Central memory CD8-positive, alpha-beta T cell (primary cell): ENCODE results near the gene CACNG3.
"Not testable (repeated sequence)": the region's sequence is repeated elsewhere in the genome, so short reads cannot be mapped to it uniquely, and the experiment has no call there.

Experiments used
- ATAC-seq: fragments of 150-1000 bp; cut with Tn5 transposase; replicated peaks from 2 replicates; pipeline ENCODE4 v1.10.0; 2022; ENCODE audit warnings: mild to moderate bottlenecking, moderate FRiP score, moderate number of reproducible peaks; ENCODE audit not compliant: poor library complexity, severe bottlenecking; ENCODE audit errors: extremely low read depth
- DNase-seq, 2 donors: peaks; one replicate each; pipeline ENCODE4 v3.0.0; 2021; ENCODE audit warnings: low spot score in 2 of 2
- H3K27ac Mint-ChIP-seq: one replicate; pipeline ENCODE4 v1.8.0; 2022; ENCODE audit warnings: low read depth, mild to moderate bottlenecking, moderate library complexity, mixed read lengths
- H3K27me3 Mint-ChIP-seq: one replicate; pipeline ENCODE4 v1.8.0; 2022; ENCODE audit warnings: mixed read lengths
- H3K36me3 Mint-ChIP-seq: one replicate; pipeline ENCODE4 v1.8.0; 2022; ENCODE audit warnings: mild to moderate bottlenecking, moderate library complexity, mixed read lengths; ENCODE audit not compliant: insufficient read depth
- H3K4me1 Mint-ChIP-seq: one replicate; pipeline ENCODE4 v1.8.0; 2022; ENCODE audit warnings: mixed read lengths
- H3K4me3 Mint-ChIP-seq: one replicate; pipeline ENCODE4 v1.8.0; 2022; ENCODE audit warnings: mild to moderate bottlenecking, moderate library complexity, mixed read lengths
- H3K9me3 Mint-ChIP-seq: one replicate; pipeline ENCODE4 v1.8.0; 2022; ENCODE audit warnings: mixed read lengths

CACNG3 gene

DNA sequence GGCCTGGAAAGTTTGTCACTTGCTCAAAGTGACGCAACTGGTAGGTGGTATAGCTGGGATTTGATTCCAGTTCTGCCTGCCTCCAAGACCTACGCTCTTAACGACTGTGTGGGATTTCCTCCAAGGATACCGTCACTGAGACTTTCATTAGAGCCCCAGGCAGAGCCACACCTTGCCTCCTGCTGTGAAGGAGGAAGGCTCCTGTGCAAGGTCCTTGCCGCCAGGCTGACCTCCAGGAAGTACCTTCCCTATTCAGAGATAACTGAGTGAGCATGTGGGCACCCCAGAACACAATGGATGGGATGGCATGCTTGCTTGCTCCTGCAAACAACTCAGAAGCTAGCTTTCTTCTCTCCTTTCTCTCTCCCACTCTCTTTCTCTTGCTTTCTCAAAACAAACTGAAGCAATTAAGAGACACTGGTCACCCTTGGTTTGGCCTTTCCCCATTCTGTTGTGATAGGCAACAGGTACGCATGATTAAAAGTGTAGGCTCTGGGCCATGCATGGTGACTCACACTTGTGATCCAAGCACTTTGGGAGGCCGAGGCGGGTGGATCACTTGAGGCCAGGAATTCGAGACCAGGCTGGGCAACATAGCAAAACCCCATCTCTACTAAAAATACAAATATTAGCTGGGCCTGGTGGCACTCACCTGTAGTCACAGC lies 30.7 kb downstream of the CACNG3 start:
- no peak for DNase-seq

DNA sequence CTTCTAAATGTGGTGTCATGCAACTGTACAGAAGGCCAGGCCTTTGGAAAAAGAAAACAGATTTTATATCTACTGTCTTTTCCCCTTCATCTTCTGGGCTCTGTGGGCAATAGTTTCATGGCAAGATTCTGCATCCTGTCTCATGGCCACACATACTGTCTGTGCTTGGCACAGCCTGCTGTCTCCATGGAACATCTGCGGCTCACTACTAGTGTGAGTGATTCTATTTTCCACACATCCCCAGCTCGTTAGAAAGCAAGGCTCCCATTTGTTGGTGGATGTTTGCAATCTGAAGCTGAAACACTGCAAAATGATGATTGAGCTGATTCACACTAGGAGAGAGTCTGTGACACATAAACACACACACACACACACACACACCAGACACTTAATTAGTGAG lies 32.4 kb downstream of the CACNG3 start:
- no peak for DNase-seq
- H3K27ac Mint-ChIP-seq, result no peak overlapping the region
- ATAC-seq, result no peak
- no peaks in the 10 kb centered on the region for H3K36me3 Mint-ChIP-seq
- H3K27me3 Mint-ChIP-seq, result peaks cover 51% of the 10 kb centered on the region
- no peaks in the 10 kb centered on the region for H3K9me3 Mint-ChIP-seq
- no peaks in the 10 kb centered on the region for H3K4me1 Mint-ChIP-seq
- H3K4me3 Mint-ChIP-seq, result no peak overlapping the region

More for the DNA sequence above, 30.7 kb downstream of the CACNG3 start:
- Mint-ChIP-seq H3K9me3 (no peaks in the 10 kb centered on the region), H3K4me1 (no peaks in the 10 kb centered on the region), H3K4me3 (no peak overlapping the region), H3K36me3 (no peaks in the 10 kb centered on the region), H3K27me3 (peaks cover 47% of the 10 kb centered on the region), H3K27ac (no peak overlapping the region)
- ATAC-seq, result no peak

DNA sequence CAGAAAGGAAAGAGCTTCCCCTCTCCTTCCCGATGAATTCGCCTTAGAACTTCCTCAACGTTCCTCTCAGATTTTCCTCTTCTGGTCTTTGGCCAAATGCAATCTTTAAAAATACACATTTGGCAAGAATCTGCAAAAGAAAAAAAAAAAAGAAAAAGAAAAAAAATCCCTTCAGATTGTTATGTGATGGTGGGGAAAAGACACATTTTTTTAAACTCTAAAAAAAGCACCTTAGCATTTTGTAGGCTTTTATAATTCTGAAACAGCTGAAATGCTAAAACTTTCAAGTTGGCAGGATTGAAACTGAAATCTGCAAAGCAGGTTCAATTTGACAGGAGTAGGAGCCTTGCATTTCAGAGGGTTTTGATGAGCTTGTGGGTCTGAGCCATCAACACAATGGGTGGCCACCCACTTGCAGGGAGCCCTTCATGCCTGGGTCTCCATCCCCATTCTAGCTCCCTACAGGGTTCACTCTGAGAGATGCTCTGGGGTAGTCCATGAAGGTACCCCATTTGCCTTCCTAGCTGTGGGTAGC lies 33.1 kb downstream of the CACNG3 start:
- Mint-ChIP-seq H3K27me3 (peaks cover 52% of the 10 kb centered on the region), H3K36me3 (no peaks in the 10 kb centered on the region), H3K27ac (no peak overlapping the region), H3K9me3 (no peaks in the 10 kb centered on the region), H3K4me3 (no peak overlapping the region), H3K4me1 (no peaks in the 10 kb centered on the region)
- ATAC-seq (no peak), DNase-seq (no peak)

DNA sequence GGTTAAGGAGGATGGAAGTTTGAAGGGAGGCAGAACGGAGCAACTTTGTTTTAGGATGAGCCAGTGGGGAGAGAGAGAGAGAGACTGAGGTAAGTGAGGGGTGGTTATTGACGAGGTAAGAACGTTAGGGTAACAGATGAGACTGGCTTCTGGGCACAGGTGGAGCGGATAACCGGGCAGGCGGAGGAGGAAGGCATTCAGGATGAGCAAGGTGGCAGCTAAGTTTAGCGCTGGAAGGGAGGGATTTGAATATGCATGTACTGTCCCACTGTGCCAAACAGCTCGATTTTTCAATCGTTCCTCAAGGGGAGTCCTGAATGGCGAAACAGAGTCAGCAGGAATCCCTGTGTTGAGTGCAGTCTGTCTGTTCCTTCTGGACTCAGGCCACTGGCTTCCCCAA lies 35.8 kb downstream of the CACNG3 start:
- H3K36me3 Mint-ChIP-seq, result no peaks in the 10 kb centered on the region
- no peak overlapping the region for H3K27ac Mint-ChIP-seq
- H3K9me3 Mint-ChIP-seq, result no peaks in the 10 kb centered on the region
- H3K4me3 Mint-ChIP-seq, result no peak overlapping the region
- ATAC-seq, result no peak
- no peaks in the 10 kb centered on the region for H3K4me1 Mint-ChIP-seq
- DNase-seq, result no peak
- peaks cover 50% of the 10 kb centered on the region for H3K27me3 Mint-ChIP-seq

DNA sequence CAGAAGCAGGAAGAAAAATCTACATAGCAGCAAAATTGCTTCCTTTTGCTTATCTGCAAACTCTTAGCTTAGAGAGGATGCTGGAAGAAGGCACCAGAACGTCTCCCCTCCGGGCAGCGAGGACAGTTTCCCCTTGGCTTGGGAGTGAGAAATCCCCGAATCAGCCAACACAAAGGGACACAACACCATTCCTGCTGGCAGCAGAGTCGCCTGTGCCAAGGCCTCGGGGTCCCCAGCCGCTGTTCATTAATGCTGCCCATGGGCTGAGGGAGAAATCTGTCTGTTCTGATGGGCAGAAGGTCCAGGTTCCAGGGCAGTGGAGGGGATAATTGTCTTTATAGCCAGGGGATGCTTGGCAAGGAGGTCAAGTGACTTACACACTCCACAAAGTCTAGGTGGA lies 38.0 kb downstream of the CACNG3 start:
- no peaks in the 10 kb centered on the region for H3K4me1 Mint-ChIP-seq
- no peaks in the 10 kb centered on the region for H3K9me3 Mint-ChIP-seq
- peaks cover 66% of the 10 kb centered on the region for H3K27me3 Mint-ChIP-seq
- no peak overlapping the region for H3K4me3 Mint-ChIP-seq
- no peak overlapping the region for H3K27ac Mint-ChIP-seq
- no peak for ATAC-seq
- no peak for DNase-seq
- no peaks in the 10 kb centered on the region for H3K36me3 Mint-ChIP-seq

DNA sequence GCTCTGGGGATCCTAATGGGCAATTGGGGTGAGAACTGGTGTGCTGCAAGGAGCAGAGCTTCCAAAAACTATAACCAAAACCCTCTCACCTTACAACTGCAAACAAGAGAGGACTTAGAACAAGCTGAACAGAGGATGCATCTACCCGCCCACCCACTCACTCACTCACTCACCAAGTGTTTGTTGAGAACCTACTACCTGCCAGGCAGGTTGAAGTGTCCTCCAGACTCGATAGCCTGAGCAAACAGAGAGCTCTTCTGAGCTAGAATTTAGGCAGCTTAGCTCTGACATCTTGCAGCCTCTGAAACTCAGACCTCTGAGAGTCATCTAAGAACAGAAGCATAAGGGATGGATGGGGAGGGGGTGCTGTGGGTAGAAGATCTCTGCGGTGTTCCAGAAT lies 41.2 kb downstream of the CACNG3 start:
- Mint-ChIP-seq H3K36me3 (no peaks in the 10 kb centered on the region), H3K27me3 (peaks cover 63% of the 10 kb centered on the region), H3K4me1 (no peaks in the 10 kb centered on the region), H3K9me3 (no peaks in the 10 kb centered on the region), H3K4me3 (no peak overlapping the region), H3K27ac (no peak overlapping the region)
- DNase-seq, result no peak
- ATAC-seq, result no peak

DNA sequence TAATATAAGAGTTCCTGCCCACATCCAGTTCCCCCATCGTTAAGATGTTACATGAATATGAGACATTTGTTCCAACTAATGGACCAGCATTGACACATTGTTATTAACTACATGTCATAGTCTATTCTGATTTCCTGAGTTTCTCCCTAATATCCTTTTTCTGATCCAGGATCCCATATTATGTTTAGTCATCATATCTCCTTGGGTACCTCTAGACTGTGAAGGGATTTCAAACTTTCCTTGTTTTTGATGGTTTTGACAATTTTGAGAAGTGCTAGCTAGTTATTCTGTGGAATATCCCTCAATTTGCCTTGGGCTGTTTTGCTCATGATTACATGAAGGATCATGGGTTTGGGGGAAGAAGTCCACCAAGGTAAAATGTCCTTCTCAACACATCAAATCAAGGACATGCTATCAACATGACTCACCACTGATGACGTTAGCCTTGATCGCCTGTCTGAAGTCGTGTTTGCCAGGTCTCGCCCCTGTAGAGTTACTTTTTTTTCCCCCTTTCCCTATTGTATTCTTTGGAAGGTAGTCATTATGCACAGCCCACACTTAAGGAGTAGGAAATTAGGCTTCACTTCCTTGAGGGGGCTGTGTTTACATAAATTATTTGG lies 42.5 kb downstream of the CACNG3 start:
- DNase-seq, result no peak
- Mint-ChIP-seq H3K27me3 (peaks cover 62% of the 10 kb centered on the region), H3K36me3 (no peaks in the 10 kb centered on the region), H3K27ac (no peak overlapping the region), H3K9me3 (no peaks in the 10 kb centered on the region), H3K4me1 (no peaks in the 10 kb centered on the region), H3K4me3 (no peak overlapping the region)
- no peak for ATAC-seq

DNA sequence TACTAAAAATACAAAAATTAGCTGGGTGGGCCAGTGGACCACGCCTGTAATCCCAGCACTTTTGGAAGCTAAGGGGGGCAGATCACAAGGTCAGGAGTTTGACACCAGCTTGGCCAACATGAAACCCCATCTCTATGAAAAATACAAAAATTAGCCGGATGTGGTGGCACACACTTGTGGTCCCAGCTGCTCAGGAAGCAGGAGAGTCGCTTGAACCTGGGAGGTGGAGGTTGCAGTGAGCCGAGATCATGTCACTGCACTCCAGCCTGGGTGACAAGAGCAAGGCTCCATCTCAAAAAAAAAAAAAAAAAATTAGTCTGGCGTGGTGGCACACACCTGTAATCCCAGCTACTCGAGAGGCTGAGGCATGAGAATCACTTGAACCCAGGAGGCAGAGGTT lies 44.6 kb downstream of the CACNG3 start:
- H3K9me3 Mint-ChIP-seq, H3K4me3 Mint-ChIP-seq: not testable (repeated sequence)

DNA sequence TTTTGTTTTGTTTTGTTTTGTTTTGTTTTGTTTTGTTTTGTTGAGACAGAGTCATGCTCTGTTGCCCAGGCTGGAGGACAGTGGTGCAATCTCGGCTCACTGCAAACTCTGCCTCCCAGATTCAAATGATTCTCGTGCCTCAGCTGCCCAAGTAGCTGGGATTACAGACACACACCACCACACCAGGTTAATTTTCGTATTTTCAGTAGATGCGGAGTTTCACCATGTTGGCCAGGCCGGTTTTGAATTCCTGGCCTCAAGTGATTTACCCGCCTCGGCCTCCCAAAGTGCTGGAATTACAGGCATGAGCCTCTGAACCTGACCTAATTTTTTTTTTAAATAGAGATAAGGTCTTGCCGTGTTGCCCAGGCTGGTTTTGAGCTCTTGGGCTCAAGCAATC lies 46.5 kb downstream of the CACNG3 start:
- no peak for DNase-seq
- Mint-ChIP-seq H3K4me1 (no peaks in the 10 kb centered on the region), H3K27ac (no peak overlapping the region)

More for the DNA sequence above, 44.6 kb downstream of the CACNG3 start:
- not testable (repeated sequence) for H3K27ac Mint-ChIP-seq, H3K36me3 Mint-ChIP-seq, DNase-seq, H3K4me1 Mint-ChIP-seq, ATAC-seq
- peaks cover 44% of the 10 kb centered on the region for H3K27me3 Mint-ChIP-seq

DNA sequence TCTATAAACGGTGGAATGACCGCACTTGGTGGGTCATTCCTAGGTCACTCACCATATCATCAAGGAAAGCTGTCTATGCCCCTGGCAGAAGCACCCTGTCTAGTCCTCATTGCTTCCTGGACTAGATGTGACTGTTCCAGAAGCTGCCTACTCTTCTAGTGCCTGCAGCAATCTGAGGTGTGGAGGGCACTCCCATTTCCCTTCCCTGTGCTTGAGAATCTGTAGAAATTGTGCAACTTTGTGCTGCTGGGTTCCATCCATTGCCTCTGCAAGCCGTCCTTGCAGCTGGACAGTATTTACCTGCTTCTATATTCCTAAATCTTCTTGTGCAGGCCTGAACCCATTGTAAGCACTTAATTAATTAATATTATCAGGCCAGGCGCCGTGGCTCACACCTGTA lies 52.1 kb downstream of the CACNG3 start:
- ATAC-seq, result no peak

More for the DNA sequence above, 46.5 kb downstream of the CACNG3 start:
- no peak for ATAC-seq
- H3K4me3 Mint-ChIP-seq, result no peak overlapping the region
- no peaks in the 10 kb centered on the region for H3K9me3 Mint-ChIP-seq
- H3K36me3 Mint-ChIP-seq, result no peaks in the 10 kb centered on the region
- H3K27me3 Mint-ChIP-seq, result peaks cover 58% of the 10 kb centered on the region

DNA sequence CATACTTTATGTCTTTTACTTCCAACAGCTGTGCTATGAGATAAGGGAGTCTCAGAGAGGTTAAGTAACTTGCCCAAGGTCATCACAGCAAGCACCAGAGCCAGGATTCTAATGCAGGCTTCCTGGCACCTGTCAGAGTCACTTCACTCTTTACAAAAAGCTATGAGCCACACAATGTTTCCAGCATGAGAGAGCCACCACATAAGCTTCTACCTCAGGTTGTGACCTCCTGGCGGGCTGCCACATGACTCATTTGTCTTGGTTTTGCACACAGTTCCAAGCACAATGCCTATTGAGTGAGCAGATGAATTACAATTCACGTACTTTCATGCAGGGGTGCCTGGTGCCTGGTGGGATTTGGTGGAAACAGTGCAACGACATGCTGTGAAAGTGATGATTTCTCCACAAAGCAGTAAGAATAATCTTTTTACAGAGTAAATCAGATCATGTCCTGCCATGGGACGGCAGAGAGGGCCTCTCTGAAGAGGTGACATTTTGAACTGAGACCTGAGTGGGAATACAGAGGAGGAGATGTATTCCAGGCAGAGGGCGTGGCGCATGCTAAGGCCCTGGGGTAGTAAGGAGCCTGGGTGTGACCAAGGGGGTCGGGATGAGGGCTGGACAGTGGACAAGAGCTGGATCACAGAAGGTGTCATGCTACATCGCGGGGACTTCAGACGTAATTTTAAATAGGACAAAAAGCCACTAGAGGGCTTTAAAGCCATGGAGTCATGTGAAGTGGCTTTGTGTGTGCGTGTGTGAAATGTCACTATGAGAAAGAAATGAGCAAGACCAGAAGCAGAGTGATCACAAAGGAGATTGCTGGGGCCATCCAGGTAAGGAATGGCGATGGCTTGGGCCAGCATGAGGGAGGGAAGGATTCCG lies 53.4 kb downstream of the CACNG3 start:
- Mint-ChIP-seq H3K36me3 (peaks cover 2% of the 10 kb centered on the region), H3K9me3 (no peaks in the 10 kb centered on the region), H3K4me1 (no peaks in the 10 kb centered on the region), H3K4me3 (no peak overlapping the region), H3K27me3 (peaks cover 28% of the 10 kb centered on the region), H3K27ac (no peak overlapping the region)
- ATAC-seq, result no peak
- DNase-seq, result no peak

More for the DNA sequence above, 52.1 kb downstream of the CACNG3 start:
- Mint-ChIP-seq H3K36me3 (peaks cover 2% of the 10 kb centered on the region), H3K4me1 (no peaks in the 10 kb centered on the region), H3K27me3 (peaks cover 32% of the 10 kb centered on the region), H3K9me3 (no peaks in the 10 kb centered on the region), H3K4me3 (no peak overlapping the region), H3K27ac (no peak overlapping the region)
- DNase-seq, result no peak

DNA sequence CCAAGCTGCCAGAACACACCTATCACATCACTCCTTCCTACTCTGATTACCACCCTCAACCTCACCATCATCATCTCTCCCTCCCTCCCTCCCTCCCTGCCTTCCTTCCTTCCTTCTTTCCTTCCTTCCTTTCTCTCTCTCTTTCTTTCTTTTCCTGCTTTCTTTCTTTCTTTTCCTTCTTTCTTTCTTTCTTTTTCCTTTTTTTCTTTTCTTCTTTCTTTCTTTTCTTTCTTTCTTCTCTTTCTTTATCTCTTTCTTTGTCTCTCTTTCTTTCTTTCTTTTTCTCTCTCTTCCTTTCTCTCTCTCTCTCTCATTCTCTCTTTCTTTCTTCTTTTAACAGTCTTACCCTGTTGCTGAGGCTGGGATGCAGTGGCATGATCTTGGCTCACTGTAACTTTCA lies 59.2 kb downstream of the CACNG3 start:
- peaks cover 2% of the 10 kb centered on the region for H3K36me3 Mint-ChIP-seq
- DNase-seq (no peak), ATAC-seq (no peak)
- peaks cover 51% of the 10 kb centered on the region for H3K27me3 Mint-ChIP-seq
- H3K4me1 Mint-ChIP-seq, result no peaks in the 10 kb centered on the region
- H3K9me3 Mint-ChIP-seq, result no peaks in the 10 kb centered on the region
- no peak overlapping the region for H3K27ac Mint-ChIP-seq
- H3K4me3 Mint-ChIP-seq, result no peak overlapping the region
